Stimulated activated effector memory CD8-positive, alpha-beta T cell treated with anti-CD3 and anti-CD28 coated beads, Interleukin-12 subunit alpha, Interleukin-12 subunit beta, amount 100 ng/mL, for 72 hours (primary cell): ENCODE results near the gene CNN2.

ENCODE experiments used
- ATAC-seq: fragments of 150-1000 bp; cut with Tn5 transposase; 2 replicates; pipeline ENCODE4 v1.10.0; 2021
- DNase-seq, 2 donors: peaks; one replicate each; pipeline ENCODE4 v3.0.0; 2021 to 2022; ENCODE audit warnings: low spot score in 2 of 2
- H3K27ac Mint-ChIP-seq: one replicate; pipeline ENCODE4 v1.8.0; 2022; ENCODE audit warnings: mild to moderate bottlenecking, mixed read lengths
- H3K36me3 Mint-ChIP-seq: one replicate; pipeline ENCODE4 v1.8.0; 2022; ENCODE audit warnings: mild to moderate bottlenecking, mixed read lengths
- H3K4me1 Mint-ChIP-seq: one replicate; pipeline ENCODE4 v1.8.0; 2022; ENCODE audit warnings: mixed read lengths
- H3K4me3 Mint-ChIP-seq: one replicate; pipeline ENCODE4 v1.8.0; 2022; ENCODE audit warnings: mild to moderate bottlenecking, mixed read lengths
- H3K9me3 Mint-ChIP-seq: one replicate; pipeline ENCODE4 v1.8.0; 2022; ENCODE audit warnings: mixed read lengths

The CNN2 gene

GRCh38 chr19:991932-992669 is 34.3 kb upstream of the CNN2 start:
- H3K36me3 Mint-ChIP-seq, result peaks cover 53% of the 10 kb centered on the region
- no peaks in the 10 kb centered on the region for H3K9me3 Mint-ChIP-seq
- DNase-seq (no peak), ATAC-seq (no peak)
- no peak overlapping the region for H3K4me3 Mint-ChIP-seq
- no peak overlapping the region for H3K27ac Mint-ChIP-seq
- H3K4me1 Mint-ChIP-seq, result peaks cover 18% of the 10 kb centered on the region

GRCh38 chr19:992670-993055 is 33.7 kb upstream of the CNN2 start:
- DNase-seq (no peak), ATAC-seq (no peak)
- Mint-ChIP-seq H3K27ac (no peak overlapping the region), H3K9me3 (no peaks in the 10 kb centered on the region), H3K4me1 (peaks cover 18% of the 10 kb centered on the region), H3K4me3 (no peak overlapping the region), H3K36me3 (peaks cover 47% of the 10 kb centered on the region)

DNA sequence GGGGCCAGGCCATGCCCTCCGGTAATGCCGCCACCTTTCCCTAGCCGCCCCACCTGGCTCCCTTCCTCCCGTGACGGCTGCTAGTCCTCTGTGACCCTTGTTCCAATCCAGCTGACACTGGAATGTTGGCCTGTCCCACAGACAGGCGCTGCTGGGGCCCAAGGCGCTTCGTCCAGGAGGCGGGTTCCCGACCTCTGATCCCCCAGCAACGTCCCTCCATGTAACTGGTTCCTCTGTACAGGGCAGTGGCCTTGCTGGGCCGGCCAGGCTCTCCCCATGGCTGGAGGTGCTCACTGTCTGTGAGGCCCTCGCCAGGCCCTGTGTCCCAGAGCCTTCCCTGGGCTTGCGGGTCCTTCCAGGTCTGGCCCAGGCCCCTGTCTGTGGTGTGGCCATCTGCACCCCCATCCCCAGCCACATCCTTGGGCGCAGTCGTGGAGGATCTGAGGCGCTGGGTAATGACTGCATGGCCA is 33.0 kb upstream of the CNN2 start:
- Mint-ChIP-seq H3K36me3 (peaks cover 40% of the 10 kb centered on the region), H3K4me1 (peaks cover 18% of the 10 kb centered on the region), H3K9me3 (no peaks in the 10 kb centered on the region), H3K4me3 (no peak overlapping the region), H3K27ac (peak overlapping the region; percentile 52)
- DNase-seq (no peak), ATAC-seq (no peak)

GRCh38 chr19:993831-994393 is 32.5 kb upstream of the CNN2 start:
- ATAC-seq (no peak), DNase-seq (no peak)
- Mint-ChIP-seq H3K9me3 (no peaks in the 10 kb centered on the region), H3K36me3 (peaks cover 39% of the 10 kb centered on the region), H3K4me1 (peaks cover 16% of the 10 kb centered on the region), H3K4me3 (no peak overlapping the region), H3K27ac (no peak overlapping the region)

DNA sequence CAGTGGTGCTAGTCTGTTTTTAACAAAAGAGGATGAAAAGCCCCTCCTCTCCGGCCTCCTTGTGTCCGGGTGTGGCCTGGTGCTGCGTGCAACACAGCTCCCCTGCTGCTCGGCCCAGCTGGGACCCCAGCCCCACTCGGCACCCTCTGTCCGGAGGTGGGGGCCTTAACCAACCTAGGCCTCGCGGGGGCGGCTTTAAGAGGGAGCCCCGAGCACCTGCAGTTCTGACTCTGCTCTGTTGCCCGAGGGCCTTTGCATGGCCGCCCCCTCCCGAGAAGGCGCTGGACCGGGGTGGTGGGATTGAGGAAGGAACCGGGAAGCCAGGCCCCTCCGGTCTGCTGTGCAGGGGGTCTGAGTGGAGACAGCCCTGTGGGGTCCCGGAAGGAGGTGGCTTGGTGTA is 31.9 kb upstream of the CNN2 start:
- H3K36me3 Mint-ChIP-seq, result peaks cover 34% of the 10 kb centered on the region
- no peaks in the 10 kb centered on the region for H3K9me3 Mint-ChIP-seq
- H3K4me3 Mint-ChIP-seq, result no peak overlapping the region
- ATAC-seq, result no peak
- no peak for DNase-seq
- peaks cover 15% of the 10 kb centered on the region for H3K4me1 Mint-ChIP-seq
- no peak overlapping the region for H3K27ac Mint-ChIP-seq

DNA sequence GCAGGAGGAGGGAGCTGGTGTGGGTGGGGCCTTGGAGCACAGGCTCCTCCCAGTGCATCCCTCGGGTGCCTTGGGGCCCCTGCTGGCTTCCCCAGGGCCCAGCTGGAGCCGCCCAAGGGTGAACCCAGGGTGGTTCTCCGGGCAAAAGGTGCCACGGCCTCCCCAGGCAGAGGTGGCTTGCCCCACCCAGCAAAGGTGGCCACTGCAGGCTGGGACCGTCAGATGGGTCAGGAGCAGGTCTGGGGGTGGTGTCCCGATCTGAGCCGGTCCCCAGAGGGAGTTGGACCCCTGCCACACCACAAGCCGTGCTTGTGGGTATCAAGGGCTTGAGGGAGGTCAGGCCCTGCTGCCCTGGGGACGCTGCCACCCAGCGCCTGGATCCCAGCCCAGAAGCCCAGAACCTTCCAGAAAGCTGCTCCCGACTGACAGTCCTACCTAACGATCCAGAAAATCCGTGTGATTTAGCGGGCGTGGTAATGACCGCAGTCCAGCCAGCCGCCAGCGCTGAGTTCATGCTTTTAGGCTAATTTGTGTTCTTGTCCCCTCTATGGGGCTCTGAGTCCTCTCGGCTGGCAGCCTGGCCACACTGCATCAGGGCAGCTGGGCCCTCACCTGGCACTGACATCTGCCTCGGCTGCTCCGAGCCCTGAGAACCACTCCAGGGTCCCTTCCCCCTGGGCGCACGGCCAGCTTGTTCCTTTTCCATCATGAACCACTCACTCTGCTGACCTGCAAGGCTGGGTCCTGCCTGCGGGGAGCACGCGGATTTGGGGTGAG is 31.2 kb upstream of the CNN2 start:
- ATAC-seq (no peak), DNase-seq (no peak)
- no peak overlapping the region for H3K27ac Mint-ChIP-seq
- peaks cover 31% of the 10 kb centered on the region for H3K36me3 Mint-ChIP-seq
- no peak overlapping the region for H3K4me3 Mint-ChIP-seq
- H3K9me3 Mint-ChIP-seq, result no peaks in the 10 kb centered on the region
- peaks cover 15% of the 10 kb centered on the region for H3K4me1 Mint-ChIP-seq

GRCh38 chr19:996051-996838 is 30.2 kb upstream of the CNN2 start:
- H3K4me1 Mint-ChIP-seq, result peaks cover 15% of the 10 kb centered on the region
- peak; percentile 71 for ATAC-seq
- H3K9me3 Mint-ChIP-seq, result no peaks in the 10 kb centered on the region
- peaks cover 23% of the 10 kb centered on the region for H3K36me3 Mint-ChIP-seq
- peak overlapping the region; percentile 68 for H3K4me3 Mint-ChIP-seq
- peak overlapping the region; percentile 85 for H3K27ac Mint-ChIP-seq
- peak; percentile 53 to 70 for DNase-seq

GRCh38 chr19:998064-998463 is 28.3 kb upstream of the CNN2 start:
- no peak for ATAC-seq
- DNase-seq, result no peak
- peaks cover 15% of the 10 kb centered on the region for H3K4me1 Mint-ChIP-seq
- H3K27ac Mint-ChIP-seq, result no peak overlapping the region
- no peak overlapping the region for H3K4me3 Mint-ChIP-seq
- H3K9me3 Mint-ChIP-seq, result no peaks in the 10 kb centered on the region
- peaks cover 19% of the 10 kb centered on the region for H3K36me3 Mint-ChIP-seq

- no peak for ATAC-seq
- Mint-ChIP-seq H3K27ac (no peak overlapping the region), H3K4me1 (peaks cover 21% of the 10 kb centered on the region), H3K4me3 (peak overlapping the region; percentile 34), H3K9me3 (no peaks in the 10 kb centered on the region), H3K36me3 (peaks cover 17% of the 10 kb centered on the region)
- DNase-seq, result no peak
These were observed 27.1 kb upstream of the CNN2 start for GRCh38 chr19:999379-999719.

DNA sequence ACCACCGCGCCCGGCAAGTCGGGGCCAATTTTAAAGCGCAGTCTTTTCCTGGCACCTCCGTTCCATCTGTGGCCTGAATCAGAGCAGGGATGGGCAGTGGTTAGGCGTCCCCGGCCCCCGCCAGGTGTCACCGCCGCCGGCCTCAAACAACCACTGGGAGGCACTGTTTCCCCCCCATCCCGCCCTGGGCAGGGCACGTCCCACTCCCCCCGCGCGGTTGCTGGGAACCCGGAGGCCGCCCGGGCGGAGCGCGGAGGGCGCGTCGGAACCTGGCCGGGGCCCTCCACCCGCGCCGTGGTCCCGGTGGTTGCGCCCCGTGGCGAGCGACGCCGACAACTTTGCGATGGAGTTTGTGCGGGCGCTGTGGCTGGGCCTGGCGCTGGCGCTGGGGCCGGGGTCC is 26.3 kb upstream of the CNN2 start, which contains the start of gene GRIN3B:
GRIN3B (plus strand) TSS at position 325 of the 400 bp plus-strand sequence; CDS start at position 344, 19 bp downstream.
- DNase-seq (peak in 1 of 2 donors; percentile 69), ATAC-seq (peak; percentile 46)
- Mint-ChIP-seq H3K36me3 (peaks cover 20% of the 10 kb centered on the region), H3K27ac (no peak within 1 kb of the TSS), H3K4me3 (peak within 1 kb of the TSS; percentile 42), H3K4me1 (peaks cover 21% of the 10 kb centered on the region), H3K9me3 (no peaks in the 10 kb centered on the region)

DNA sequence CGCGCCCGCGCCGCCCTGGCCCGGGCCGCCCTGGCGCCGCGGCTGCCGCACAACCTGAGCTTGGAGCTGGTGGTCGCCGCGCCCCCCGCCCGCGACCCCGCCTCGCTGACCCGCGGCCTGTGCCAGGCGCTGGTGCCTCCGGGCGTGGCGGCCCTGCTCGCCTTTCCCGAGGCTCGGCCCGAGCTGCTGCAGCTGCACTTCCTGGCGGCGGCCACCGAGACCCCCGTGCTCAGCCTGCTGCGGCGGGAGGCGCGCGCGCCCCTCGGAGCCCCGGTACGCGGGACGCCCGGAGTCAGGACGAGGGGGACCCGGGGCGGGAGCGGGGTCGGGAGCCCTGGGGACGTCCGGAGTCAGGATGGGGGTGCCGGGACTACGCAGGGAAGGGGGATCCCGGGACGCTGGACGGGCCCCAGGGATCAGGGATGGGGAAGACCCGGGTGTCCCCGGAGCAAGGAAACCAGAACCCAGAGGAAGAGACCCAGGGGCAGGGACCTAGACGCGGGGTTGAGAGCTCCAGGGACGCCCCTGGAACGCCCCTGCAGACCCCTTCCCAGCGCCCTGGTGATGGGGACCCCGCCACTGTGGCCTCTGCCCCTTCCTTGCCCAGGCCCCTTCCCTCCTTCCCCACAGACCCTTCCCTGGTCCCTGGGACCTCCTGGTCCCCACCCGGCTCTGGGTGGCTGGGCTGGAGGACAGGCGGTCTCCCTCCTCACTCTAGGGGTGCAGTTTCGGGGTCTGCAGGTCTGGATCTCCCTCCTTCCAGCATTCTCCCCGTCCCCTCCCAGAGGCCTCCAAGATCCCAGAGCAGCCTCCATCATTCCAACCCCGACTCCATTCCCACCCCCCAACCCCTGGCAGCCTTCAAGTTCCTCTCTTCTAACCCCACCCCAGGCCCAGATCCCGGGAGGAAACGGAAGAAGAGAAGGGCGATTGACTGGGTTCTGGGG is 25.5 kb upstream of the CNN2 start:
- peak overlapping the region; percentile 42 for H3K4me3 Mint-ChIP-seq
- H3K36me3 Mint-ChIP-seq, result peaks cover 22% of the 10 kb centered on the region
- ATAC-seq (no peak), DNase-seq (no peak)
- no peak overlapping the region for H3K27ac Mint-ChIP-seq
- peaks cover 21% of the 10 kb centered on the region for H3K4me1 Mint-ChIP-seq
- H3K9me3 Mint-ChIP-seq, result no peaks in the 10 kb centered on the region

DNA sequence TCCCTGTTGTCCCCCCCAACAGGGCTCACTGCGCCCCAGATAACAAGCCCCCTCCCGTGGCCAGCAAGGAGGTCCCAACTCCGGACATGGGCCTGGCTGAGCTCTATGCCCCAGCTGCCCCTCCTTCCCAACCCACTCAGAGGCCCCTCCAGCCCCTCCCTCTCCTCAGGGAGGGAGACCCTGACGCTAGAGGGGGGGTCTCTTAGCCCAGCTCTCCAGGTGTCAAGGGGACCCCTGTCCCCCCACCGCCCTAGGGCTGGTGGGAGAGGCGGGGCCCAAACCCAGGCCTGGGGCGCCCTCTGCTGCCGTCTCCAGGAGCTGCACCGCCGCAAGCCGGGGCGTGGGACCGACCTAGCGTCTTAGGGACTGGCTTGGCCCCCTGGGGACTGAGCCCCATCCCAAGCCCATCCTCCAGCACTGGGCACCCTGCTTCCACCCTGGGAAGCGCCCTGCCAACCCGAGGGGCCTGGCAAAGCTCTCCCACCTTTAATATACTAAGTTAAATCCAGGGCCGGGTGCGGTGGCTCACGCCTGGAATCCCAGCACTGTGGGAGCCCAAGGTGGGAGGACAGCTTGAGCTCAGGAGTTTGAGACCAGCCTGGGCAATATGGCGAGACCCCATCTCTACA is 24.8 kb upstream of the CNN2 start:
- H3K4me1 Mint-ChIP-seq, result peaks cover 15% of the 10 kb centered on the region
- peak; percentile 84 to 91 for DNase-seq
- peak overlapping the region; percentile 42 for H3K4me3 Mint-ChIP-seq
- H3K27ac Mint-ChIP-seq, result no peak overlapping the region
- peaks cover 17% of the 10 kb centered on the region for H3K36me3 Mint-ChIP-seq
- H3K9me3 Mint-ChIP-seq, result no peaks in the 10 kb centered on the region
- ATAC-seq, result peak; percentile 74

DNA sequence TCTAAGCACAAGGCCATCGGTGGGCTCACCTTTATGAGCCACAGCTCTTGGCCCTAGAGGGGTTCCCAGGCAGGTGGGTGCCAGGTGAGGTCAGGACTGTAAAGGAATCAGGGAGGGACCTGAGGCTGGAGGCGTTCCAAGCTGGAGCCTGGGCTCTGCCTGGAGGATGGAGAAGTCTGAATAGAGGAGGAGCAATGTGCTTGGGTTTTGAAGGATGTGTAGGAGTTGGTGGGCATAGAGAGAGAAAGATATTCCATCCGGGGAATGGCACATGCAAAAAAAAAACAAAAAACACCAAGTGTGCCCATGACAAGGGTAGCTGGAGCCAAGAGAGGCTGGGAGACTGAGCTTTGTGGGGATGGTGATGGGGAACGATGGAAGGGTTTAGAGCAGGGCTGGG is 23.8 kb upstream of the CNN2 start:
- Mint-ChIP-seq H3K4me1 (peaks cover 19% of the 10 kb centered on the region), H3K9me3 (no peaks in the 10 kb centered on the region), H3K4me3 (no peak overlapping the region), H3K27ac (no peak overlapping the region), H3K36me3 (peaks cover 25% of the 10 kb centered on the region)
- no peak for DNase-seq
- no peak for ATAC-seq

DNA sequence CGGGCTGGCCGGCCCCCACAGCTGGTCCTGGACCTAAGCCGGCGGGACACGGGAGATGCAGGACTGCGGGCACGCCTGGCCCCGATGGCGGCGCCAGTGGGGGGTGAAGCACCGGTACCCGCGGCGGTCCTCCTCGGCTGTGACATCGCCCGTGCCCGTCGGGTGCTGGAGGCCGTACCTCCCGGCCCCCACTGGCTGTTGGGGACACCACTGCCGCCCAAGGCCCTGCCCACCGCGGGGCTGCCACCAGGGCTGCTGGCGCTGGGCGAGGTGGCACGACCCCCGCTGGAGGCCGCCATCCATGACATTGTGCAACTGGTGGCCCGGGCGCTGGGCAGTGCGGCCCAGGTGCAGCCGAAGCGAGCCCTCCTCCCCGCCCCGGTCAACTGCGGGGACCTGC is 23.1 kb upstream of the CNN2 start:
- no peak for DNase-seq
- Mint-ChIP-seq H3K4me3 (no peak overlapping the region), H3K9me3 (no peaks in the 10 kb centered on the region), H3K36me3 (peaks cover 30% of the 10 kb centered on the region), H3K4me1 (peaks cover 19% of the 10 kb centered on the region), H3K27ac (no peak overlapping the region)
- no peak for ATAC-seq
